Urinary bladder (tissue), 4 donors: ENCODE measurements around the gene AEBP1. TPM values are rescaled to one million over a fixed set of nuclear protein-coding genes. Genes with fewer than 3 reads are reported as not detected.

Source experiments
- DNase-seq: peaks from one replicate; pipeline ENCODE4 v3.0.0-alpha.2; 2015; ENCODE audit errors: extremely low spot score
- H3K27ac ChIP-seq: one replicate; pipeline ENCODE4 v1.5.1; 2013; ENCODE audit warnings: low read depth, mild to moderate bottlenecking, moderate library complexity
- H3K36me3 ChIP-seq: one replicate; pipeline ENCODE4 v1.6.1; 2013; ENCODE audit warnings: mild to moderate bottlenecking, moderate library complexity; ENCODE audit not compliant: insufficient read depth
- H3K4me1 ChIP-seq: one replicate; pipeline ENCODE4 v1.6.1; 2013; ENCODE audit warnings: mild to moderate bottlenecking, moderate library complexity; ENCODE audit not compliant: insufficient read depth
- H3K4me3 ChIP-seq: one replicate; pipeline ENCODE4 v1.5.1; 2013; ENCODE audit warnings: low read depth, low read length
- WGBS: extraction: QIAGEN DNeasy Blood & Tissue Kit; methylation state at CpG from one replicate; pipeline ENCODE4 v1.1.7; 2013; 5-methylcytosine and 5-hydroxymethylcytosine counted together
- polyA plus RNA-seq: library from polyadenylated mRNA; stranded (reverse); fragments of 200-250 nt; gene quantifications from one replicate; pipeline ENCODE4 v1.2.3, GENCODE V29; 2013
- total RNA-seq: library from RNA; depleted of rRNA; stranded (reverse); fragments of >200 nt; gene quantifications from one replicate; pipeline ENCODE4 v1.2.3, GENCODE V29; 2014
- donor health status: healthy with polysubstance abuse.
- donor health status: healthy.

Gene AEBP1
- total and polyA plus RNA-seq, 2 donors = 57.2 to 247 TPM

DNA sequence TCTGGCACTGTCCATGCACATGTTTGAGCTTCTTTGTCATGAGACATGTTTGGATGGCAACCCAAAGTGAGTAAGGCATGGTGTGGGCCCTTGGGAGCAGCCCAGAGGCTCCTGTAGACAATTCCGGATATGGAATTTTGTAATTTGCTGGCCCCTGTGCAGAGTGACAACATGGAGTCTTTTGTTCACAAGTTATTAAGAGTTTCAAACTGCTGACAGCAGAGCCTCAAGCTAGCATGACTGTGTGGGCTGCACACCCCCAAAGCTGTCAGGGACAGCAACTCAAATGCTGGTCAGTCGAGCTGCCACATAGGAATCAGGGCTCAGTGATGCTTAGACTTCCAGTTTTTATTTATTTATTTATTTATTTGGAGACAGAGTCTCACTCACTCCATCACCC, 44.0 kb downstream of the AEBP1 start:
- 83% methylated on average over 2 of the region's 2 CpGs for WGBS
- H3K36me3 ChIP-seq = no peaks in the 10 kb centered on the region
- no peak overlapping the region for H3K27ac ChIP-seq
- H3K4me1 ChIP-seq = no peaks in the 10 kb centered on the region
- DNase-seq = no peak
- H3K4me3 ChIP-seq = no peak overlapping the region

DNA sequence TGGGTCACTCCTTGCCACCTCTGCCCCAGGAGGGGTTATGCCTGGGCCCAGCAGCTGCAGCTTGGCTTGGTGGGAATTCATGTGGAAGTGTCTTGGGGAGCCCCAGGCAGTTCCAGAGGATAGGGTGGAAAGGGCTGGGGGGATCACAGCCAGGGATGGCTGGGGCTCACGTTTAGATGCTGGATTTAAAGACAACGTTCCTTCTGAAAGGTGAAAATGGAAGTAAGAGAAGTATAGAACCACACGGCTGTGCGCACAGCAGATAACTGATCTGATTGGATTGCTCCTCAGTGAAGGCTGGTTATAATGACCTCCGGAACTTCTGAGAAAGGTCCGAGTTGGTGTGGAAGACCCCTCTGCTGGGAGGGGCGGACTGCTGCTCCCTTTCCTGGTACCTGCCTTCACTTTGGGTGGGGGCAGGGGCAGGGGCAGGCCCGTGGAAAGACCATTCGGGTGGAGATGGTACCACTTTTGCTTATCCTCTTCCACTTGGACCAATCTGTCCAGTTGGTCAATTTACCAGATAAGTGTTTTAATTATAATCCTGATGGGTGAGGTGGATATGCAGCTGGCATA, 44.9 kb downstream of the AEBP1 start:
- DNase-seq = no peak
- no peaks in the 10 kb centered on the region for H3K36me3 ChIP-seq
- no peak overlapping the region for H3K4me3 ChIP-seq
- no peak overlapping the region for H3K27ac ChIP-seq
- H3K4me1 ChIP-seq = no peaks in the 10 kb centered on the region
- WGBS = 92% methylated on average over 9 of the region's 9 CpGs

GRCh38 chr7:44149571-44150465, 45.7 kb downstream of the AEBP1 start:
- H3K27ac ChIP-seq = no peak overlapping the region
- WGBS = 76% methylated on average over 18 of the region's 18 CpGs
- H3K4me3 ChIP-seq = no peak overlapping the region
- no peaks in the 10 kb centered on the region for H3K36me3 ChIP-seq
- H3K4me1 ChIP-seq = no peaks in the 10 kb centered on the region
- DNase-seq = peak; percentile 36

DNA sequence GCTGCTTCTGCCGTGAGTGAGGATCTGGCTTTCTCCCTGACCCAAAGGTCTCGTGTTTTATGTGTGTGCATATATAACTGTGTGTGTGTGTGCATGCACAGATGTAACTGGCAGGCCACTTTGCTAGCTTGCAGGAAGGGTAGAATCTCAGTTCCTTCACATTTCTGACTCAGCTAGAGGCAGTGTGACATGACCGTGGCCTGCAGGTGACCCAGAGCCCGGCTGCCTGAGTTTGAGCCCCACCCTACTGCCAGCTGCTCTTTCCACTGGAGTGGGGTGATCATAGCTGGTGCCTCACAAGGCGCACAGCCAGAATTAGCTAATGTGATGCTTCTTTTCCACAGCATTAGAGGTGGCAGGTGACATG, 46.3 kb downstream of the AEBP1 start:
- H3K4me1 ChIP-seq = no peaks in the 10 kb centered on the region
- H3K36me3 ChIP-seq = no peaks in the 10 kb centered on the region
- WGBS = 62% methylated on average over 5 of the region's 5 CpGs
- DNase-seq = no peak
- H3K4me3 ChIP-seq = no peak overlapping the region
- no peak overlapping the region for H3K27ac ChIP-seq

DNA sequence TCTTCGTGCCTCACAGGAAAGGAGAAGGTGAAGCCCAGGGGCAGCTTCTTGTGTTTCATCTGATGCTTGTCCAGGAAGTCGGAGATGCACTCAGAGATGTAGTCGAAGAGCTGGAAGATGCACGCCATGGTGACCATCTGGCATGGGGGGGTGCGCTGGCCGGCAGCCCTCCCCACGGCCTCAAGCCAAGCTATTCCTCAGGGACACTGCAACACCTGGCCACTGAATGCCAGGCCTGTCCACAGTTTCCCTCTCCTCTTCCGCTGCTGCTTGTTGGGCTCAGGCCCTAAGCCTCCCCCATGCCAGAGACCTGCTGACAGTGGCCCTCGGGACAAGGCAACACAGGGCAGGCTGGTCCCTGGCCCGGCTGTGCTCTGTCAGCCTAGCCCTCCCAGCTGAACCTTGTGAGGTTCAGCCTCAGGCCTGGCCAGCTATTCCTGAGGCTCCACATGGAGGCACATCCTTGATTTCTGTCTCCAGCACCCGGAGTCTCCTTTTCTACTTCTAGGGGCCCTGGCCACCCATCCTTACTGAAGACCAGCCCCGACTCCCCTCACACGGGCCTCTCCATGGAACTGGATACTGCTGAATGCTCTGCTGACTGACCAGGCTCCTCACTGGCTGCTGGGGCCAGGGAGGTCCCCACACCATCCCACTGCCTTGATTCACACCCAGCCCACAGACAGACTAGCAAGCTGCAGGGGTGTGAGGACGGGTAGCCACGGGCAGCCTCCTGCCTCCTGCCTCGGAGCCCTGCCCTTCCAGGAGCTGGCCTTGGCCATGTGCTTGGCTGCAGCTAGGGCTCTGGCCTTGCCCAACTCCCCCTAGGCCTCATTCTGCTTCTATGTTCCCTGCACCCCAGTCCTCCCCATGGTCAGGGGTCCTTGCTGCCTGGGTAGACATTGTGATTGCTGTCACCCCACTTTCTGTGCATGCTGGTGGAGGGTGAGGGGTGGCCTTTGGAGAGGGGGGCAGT, 47.1 kb downstream of the AEBP1 start:
- Histone ChIP-seq H3K27ac (no peak overlapping the region), H3K36me3 (no peaks in the 10 kb centered on the region), H3K4me1 (no peaks in the 10 kb centered on the region), H3K4me3 (no peak overlapping the region)
- 87% methylated on average over 16 of the region's 16 CpGs for WGBS
- no peak for DNase-seq

- WGBS = 95% methylated on average over 9 of the region's 9 CpGs
- no peaks in the 10 kb centered on the region for H3K36me3 ChIP-seq
- no peaks in the 10 kb centered on the region for H3K4me1 ChIP-seq
- no peak for DNase-seq
- H3K27ac ChIP-seq = no peak overlapping the region
- no peak overlapping the region for H3K4me3 ChIP-seq
These were observed 47.8 kb downstream of the AEBP1 start for GRCh38 chr7:44151956-44152355.

- Histone ChIP-seq H3K4me3 (no peak overlapping the region), H3K27ac (no peak overlapping the region), H3K4me1 (no peaks in the 10 kb centered on the region), H3K36me3 (no peaks in the 10 kb centered on the region)
- 83% methylated on average over 22 of the region's 22 CpGs for WGBS
- no peak for DNase-seq
These were observed 49.1 kb downstream of the AEBP1 start for GRCh38 chr7:44152971-44153947.

DNA sequence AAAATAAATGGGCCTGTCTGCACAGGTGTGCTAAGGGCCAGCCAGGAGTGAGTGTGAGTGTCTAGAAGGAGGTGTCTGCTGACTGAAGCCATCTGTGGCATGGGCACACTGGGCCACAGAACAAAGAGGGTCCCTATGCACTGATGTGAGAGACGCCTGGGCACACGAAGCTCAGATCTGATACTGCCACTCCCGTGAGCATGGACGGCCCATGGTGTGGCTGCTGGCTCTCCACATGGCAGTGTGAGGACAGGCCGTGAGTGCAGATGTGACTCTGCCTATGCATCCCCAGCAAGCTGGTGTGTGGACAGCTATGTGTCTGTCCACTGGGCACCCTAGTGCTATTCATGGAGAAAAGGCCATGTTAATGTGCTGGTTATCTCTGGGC, 49.8 kb downstream of the AEBP1 start:
- 87% methylated on average over 5 of the region's 5 CpGs for WGBS
- H3K36me3 ChIP-seq = no peaks in the 10 kb centered on the region
- no peak for DNase-seq
- H3K4me3 ChIP-seq = no peak overlapping the region
- no peak overlapping the region for H3K27ac ChIP-seq
- no peaks in the 10 kb centered on the region for H3K4me1 ChIP-seq

- Histone ChIP-seq H3K4me3 (no peak overlapping the region), H3K27ac (no peak overlapping the region), H3K4me1 (no peaks in the 10 kb centered on the region), H3K36me3 (no peaks in the 10 kb centered on the region)
- 59% methylated on average over 3 of the region's 3 CpGs for WGBS
- DNase-seq = no peak
These were observed 50.6 kb downstream of the AEBP1 start for GRCh38 chr7:44154703-44155102.

- WGBS = 79% methylated on average over 8 of the region's 8 CpGs
- no peaks in the 10 kb centered on the region for H3K4me1 ChIP-seq
- DNase-seq = no peak
- H3K4me3 ChIP-seq = no peak overlapping the region
- no peaks in the 10 kb centered on the region for H3K36me3 ChIP-seq
- H3K27ac ChIP-seq = no peak overlapping the region
These were observed 51.3 kb downstream of the AEBP1 start for GRCh38 chr7:44155191-44156185.

- Histone ChIP-seq H3K27ac (no peak overlapping the region), H3K4me1 (no peaks in the 10 kb centered on the region), H3K4me3 (no peak overlapping the region), H3K36me3 (no peaks in the 10 kb centered on the region)
- WGBS = 86% methylated on average over 4 of the region's 4 CpGs
- DNase-seq = no peak
These were observed 52.4 kb downstream of the AEBP1 start for GRCh38 chr7:44156453-44157010.
